ENCODE results near the gene NMT1. TPM values are rescaled to one million over a fixed set of nuclear protein-coding genes. Genes with fewer than 3 reads are reported as not detected.

The NMT1 gene
- polyA plus RNA-seq, 4 donors, result 38.9 to 131 (median 72.0) TPM

GRCh38 chr17:45052052-45052772, 8.9 kb upstream of the NMT1 start:
- DNase-seq, result peak; percentile 51 to 57
- Histone ChIP-seq H3K9me3 (ENCODE audit: control insufficient read depth in 2 of 2, insufficient read depth in 1 of 2, low read depth in 1 of 2, low read length in 1 of 2) (no peaks in the 10 kb centered on the region), H3K4me3 (ENCODE audit: low read depth in 1 of 3, low read length in 3 of 3) (peak overlapping the region; percentile 38 to 69 (median 68)), H3K27ac (ENCODE audit: low read depth in 1 of 3, low read length in 2 of 3) (peak overlapping the region; percentile 83 to 90 (median 83)), H3K4me1 (ENCODE audit: control insufficient read depth in 3 of 3, insufficient read depth in 2 of 3, low read depth in 1 of 3, low read length in 2 of 3) (peaks cover 3 to 14% (median 3%) of the 10 kb centered on the region in 3 donors), H3K36me3 (ENCODE audit: control insufficient read depth in 3 of 3, insufficient read depth in 2 of 3, low read depth in 1 of 3, low read length in 3 of 3) (peaks cover 0 to 17% (median 0%) of the 10 kb centered on the region in 3 donors), H3K27me3 (ENCODE audit: control insufficient read depth in 3 of 3, insufficient read depth in 3 of 3, low read length in 3 of 3) (no peaks in the 10 kb centered on the region)
- WGBS, 3 donors, result 13 to 22% (median 16%) methylated on average over 20 to 36 of the region's 36 CpGs
- FAIRE-seq, result no peak

GRCh38 chr17:45060382-45060796, 728 bp upstream of the NMT1 start:
- WGBS, 3 donors, result 1 to 9% (median 5%) methylated on average over 15 of the region's 15 CpGs
- H3K27me3 ChIP-seq (ENCODE audit: control insufficient read depth in 3 of 3, insufficient read depth in 3 of 3, low read length in 3 of 3), result no peaks in the 10 kb centered on the region
- H3K4me1 ChIP-seq (ENCODE audit: control insufficient read depth in 3 of 3, insufficient read depth in 2 of 3, low read depth in 1 of 3, low read length in 2 of 3), result peaks cover 4 to 13% (median 4%) of the 10 kb centered on the region in 3 donors
- H3K27ac ChIP-seq (ENCODE audit: low read depth in 1 of 3, low read length in 2 of 3), result peak overlapping the region; percentile 47 to 91 (median 74)
- H3K9me3 ChIP-seq (ENCODE audit: control insufficient read depth in 2 of 2, insufficient read depth in 1 of 2, low read depth in 1 of 2, low read length in 1 of 2), result no peaks in the 10 kb centered on the region
- no peak for FAIRE-seq
- H3K36me3 ChIP-seq (ENCODE audit: control insufficient read depth in 3 of 3, insufficient read depth in 2 of 3, low read depth in 1 of 3, low read length in 3 of 3), result peaks cover 0 to 10% (median 0%) of the 10 kb centered on the region in 3 donors
- no peak for DNase-seq
- peak overlapping the region; percentile 63 to 77 (median 67) for H3K4me3 ChIP-seq (ENCODE audit: low read depth in 1 of 3, low read length in 3 of 3)

- FAIRE-seq, result no peak
- Histone ChIP-seq H3K4me3 (ENCODE audit: low read depth in 1 of 3, low read length in 3 of 3) (peak overlapping the region; percentile 49 to 77 (median 63)), H3K4me1 (ENCODE audit: control insufficient read depth in 3 of 3, insufficient read depth in 2 of 3, low read depth in 1 of 3, low read length in 2 of 3) (peaks cover 4 to 13% (median 4%) of the 10 kb centered on the region in 3 donors), H3K36me3 (ENCODE audit: control insufficient read depth in 3 of 3, insufficient read depth in 2 of 3, low read depth in 1 of 3, low read length in 3 of 3) (peaks cover 0 to 13% (median 0%) of the 10 kb centered on the region in 3 donors), H3K27me3 (ENCODE audit: control insufficient read depth in 3 of 3, insufficient read depth in 3 of 3, low read length in 3 of 3) (no peaks in the 10 kb centered on the region), H3K9me3 (ENCODE audit: control insufficient read depth in 2 of 2, insufficient read depth in 1 of 2, low read depth in 1 of 2, low read length in 1 of 2) (no peaks in the 10 kb centered on the region), H3K27ac (ENCODE audit: low read depth in 1 of 3, low read length in 2 of 3) (peak overlapping the region; percentile 58 to 89 (median 85))
- no peak for DNase-seq
- WGBS, 3 donors, result 2 to 11% (median 4%) methylated on average over 15 of the region's 15 CpGs
Observed at GRCh38 chr17:45061606-45062205, 589 bp downstream of the NMT1 start.

GRCh38 chr17:45063198-45063597, 2.1 kb downstream of the NMT1 start:
- Histone ChIP-seq H3K4me1 (ENCODE audit: control insufficient read depth in 3 of 3, insufficient read depth in 2 of 3, low read depth in 1 of 3, low read length in 2 of 3) (peaks cover 4 to 13% (median 4%) of the 10 kb centered on the region in 3 donors), H3K27ac (ENCODE audit: low read depth in 1 of 3, low read length in 2 of 3) (peak overlapping the region in 1 of 3 donors; percentile 8)

GRCh38 chr17:45067637-45068036, 6.5 kb downstream of the NMT1 start:
- H3K27ac ChIP-seq (ENCODE audit: low read depth in 1 of 3, low read length in 2 of 3), result no peak overlapping the region
- H3K27me3 ChIP-seq (ENCODE audit: control insufficient read depth in 3 of 3, insufficient read depth in 3 of 3, low read length in 3 of 3), result no peaks in the 10 kb centered on the region
- no peak for FAIRE-seq
- H3K9me3 ChIP-seq (ENCODE audit: control insufficient read depth in 2 of 2, insufficient read depth in 1 of 2, low read depth in 1 of 2, low read length in 1 of 2), result no peaks in the 10 kb centered on the region
- H3K4me3 ChIP-seq (ENCODE audit: low read depth in 1 of 3, low read length in 3 of 3), result no peak overlapping the region
- WGBS, 3 donors, result 75 to 92% (median 88%) methylated on average over 2 of the region's 2 CpGs
- peaks cover 0 to under 1% (median 0%) of the 10 kb centered on the region in 3 donors for H3K4me1 ChIP-seq (ENCODE audit: control insufficient read depth in 3 of 3, insufficient read depth in 2 of 3, low read depth in 1 of 3, low read length in 2 of 3)
- H3K36me3 ChIP-seq (ENCODE audit: control insufficient read depth in 3 of 3, insufficient read depth in 2 of 3, low read depth in 1 of 3, low read length in 3 of 3), result peaks cover 0 to 38% (median 2%) of the 10 kb centered on the region in 3 donors
- no peak for DNase-seq

More at GRCh38 chr17:45063198-45063597, 2.1 kb downstream of the NMT1 start:
- no peaks in the 10 kb centered on the region for H3K27me3 ChIP-seq (ENCODE audit: control insufficient read depth in 3 of 3, insufficient read depth in 3 of 3, low read length in 3 of 3)
- 40 to 59% methylated on average over 1 of the region's 1 CpG; no CpG with 5 or more reads in 1 of the 3 donors for WGBS, 3 donors
- H3K4me3 ChIP-seq (ENCODE audit: low read depth in 1 of 3, low read length in 3 of 3), result no peak overlapping the region
- no peaks in the 10 kb centered on the region for H3K9me3 ChIP-seq (ENCODE audit: control insufficient read depth in 2 of 2, insufficient read depth in 1 of 2, low read depth in 1 of 2, low read length in 1 of 2)
- peaks cover 0 to 17% (median 0%) of the 10 kb centered on the region in 3 donors for H3K36me3 ChIP-seq (ENCODE audit: control insufficient read depth in 3 of 3, insufficient read depth in 2 of 3, low read depth in 1 of 3, low read length in 3 of 3)
- FAIRE-seq (no peak), DNase-seq (peak in 1 of 2 donors; percentile 54)

GRCh38 chr17:45070001-45070400, 8.9 kb downstream of the NMT1 start:
- DNase-seq (no peak), FAIRE-seq (no peak)
- Histone ChIP-seq H3K9me3 (ENCODE audit: control insufficient read depth in 2 of 2, insufficient read depth in 1 of 2, low read depth in 1 of 2, low read length in 1 of 2) (no peaks in the 10 kb centered on the region), H3K4me1 (ENCODE audit: control insufficient read depth in 3 of 3, insufficient read depth in 2 of 3, low read depth in 1 of 3, low read length in 2 of 3) (no peaks in the 10 kb centered on the region), H3K27me3 (ENCODE audit: control insufficient read depth in 3 of 3, insufficient read depth in 3 of 3, low read length in 3 of 3) (no peaks in the 10 kb centered on the region), H3K27ac (ENCODE audit: low read depth in 1 of 3, low read length in 2 of 3) (no peak overlapping the region), H3K36me3 (ENCODE audit: control insufficient read depth in 3 of 3, insufficient read depth in 2 of 3, low read depth in 1 of 3, low read length in 3 of 3) (peaks cover 0 to 45% (median 5%) of the 10 kb centered on the region in 3 donors), H3K4me3 (ENCODE audit: low read depth in 1 of 3, low read length in 3 of 3) (no peak overlapping the region)
- WGBS, 3 donors, result 79 to 90% (median 84%) methylated on average over 8 of the region's 8 CpGs

- no peaks in the 10 kb centered on the region for H3K4me1 ChIP-seq (ENCODE audit: control insufficient read depth in 3 of 3, insufficient read depth in 2 of 3, low read depth in 1 of 3, low read length in 2 of 3)
- 90 to 100% (median 93%) methylated on average over 2 of the region's 2 CpGs for WGBS, 3 donors
Observed at GRCh38 chr17:45070809-45071208, 9.7 kb downstream of the NMT1 start.

GRCh38 chr17:45073414-45074070, 12.4 kb downstream of the NMT1 start:
- Histone ChIP-seq H3K36me3 (ENCODE audit: control insufficient read depth in 3 of 3, insufficient read depth in 2 of 3, low read depth in 1 of 3, low read length in 3 of 3) (peaks cover 0 to 37% (median 5%) of the 10 kb centered on the region in 3 donors), H3K4me3 (ENCODE audit: low read depth in 1 of 3, low read length in 3 of 3) (no peak overlapping the region), H3K9me3 (ENCODE audit: control insufficient read depth in 2 of 2, insufficient read depth in 1 of 2, low read depth in 1 of 2, low read length in 1 of 2) (no peaks in the 10 kb centered on the region), H3K27ac (ENCODE audit: low read depth in 1 of 3, low read length in 2 of 3) (peak overlapping the region in 1 of 3 donors; percentile 84), H3K4me1 (ENCODE audit: control insufficient read depth in 3 of 3, insufficient read depth in 2 of 3, low read depth in 1 of 3, low read length in 2 of 3) (peaks cover 0 to 4% (median 3%) of the 10 kb centered on the region in 3 donors), H3K27me3 (ENCODE audit: control insufficient read depth in 3 of 3, insufficient read depth in 3 of 3, low read length in 3 of 3) (no peaks in the 10 kb centered on the region)
- DNase-seq (no peak), FAIRE-seq (no peak)
- WGBS, 3 donors, result 71 to 94% (median 91%) methylated on average over 5 of the region's 5 CpGs

More at GRCh38 chr17:45070809-45071208, 9.7 kb downstream of the NMT1 start:
- Histone ChIP-seq H3K9me3 (ENCODE audit: control insufficient read depth in 2 of 2, insufficient read depth in 1 of 2, low read depth in 1 of 2, low read length in 1 of 2) (no peaks in the 10 kb centered on the region), H3K27ac (ENCODE audit: low read depth in 1 of 3, low read length in 2 of 3) (no peak overlapping the region), H3K4me3 (ENCODE audit: low read depth in 1 of 3, low read length in 3 of 3) (no peak overlapping the region), H3K27me3 (ENCODE audit: control insufficient read depth in 3 of 3, insufficient read depth in 3 of 3, low read length in 3 of 3) (no peaks in the 10 kb centered on the region), H3K36me3 (ENCODE audit: control insufficient read depth in 3 of 3, insufficient read depth in 2 of 3, low read depth in 1 of 3, low read length in 3 of 3) (peaks cover 0 to 48% (median 5%) of the 10 kb centered on the region in 3 donors)
- DNase-seq, result no peak
- FAIRE-seq, result no peak
